GM13977 (cell line): ENCODE measurements around the gene HDAC1.

Experiments used
- DNase-seq: peaks from one replicate; pipeline ENCODE4 v3.0.0; 2012; ENCODE audit warnings: low spot score
- CTCF ChIP-seq: IDR thresholded peaks from 2 replicates; pipeline ENCODE4 v1.5.1; 2012; ENCODE audit warnings: mild to moderate bottlenecking, control low read depth; ENCODE audit not compliant: insufficient read depth; ENCODE audit errors: extremely low read depth, missing control alignments
- in situ Hi-C: fragments of 300-500 bp; cut with MboI; formaldehyde crosslinking; loops from one replicate; pipeline ENCODE4 v1.12.0; 2022; ENCODE audit warnings: low sequenced_read_pairs, low pct_unique_long_range_greater_than_20kb, mixed read lengths, inconsistent platforms; ENCODE audit not compliant: unreplicated experiment

HDAC1 gene

DNA sequence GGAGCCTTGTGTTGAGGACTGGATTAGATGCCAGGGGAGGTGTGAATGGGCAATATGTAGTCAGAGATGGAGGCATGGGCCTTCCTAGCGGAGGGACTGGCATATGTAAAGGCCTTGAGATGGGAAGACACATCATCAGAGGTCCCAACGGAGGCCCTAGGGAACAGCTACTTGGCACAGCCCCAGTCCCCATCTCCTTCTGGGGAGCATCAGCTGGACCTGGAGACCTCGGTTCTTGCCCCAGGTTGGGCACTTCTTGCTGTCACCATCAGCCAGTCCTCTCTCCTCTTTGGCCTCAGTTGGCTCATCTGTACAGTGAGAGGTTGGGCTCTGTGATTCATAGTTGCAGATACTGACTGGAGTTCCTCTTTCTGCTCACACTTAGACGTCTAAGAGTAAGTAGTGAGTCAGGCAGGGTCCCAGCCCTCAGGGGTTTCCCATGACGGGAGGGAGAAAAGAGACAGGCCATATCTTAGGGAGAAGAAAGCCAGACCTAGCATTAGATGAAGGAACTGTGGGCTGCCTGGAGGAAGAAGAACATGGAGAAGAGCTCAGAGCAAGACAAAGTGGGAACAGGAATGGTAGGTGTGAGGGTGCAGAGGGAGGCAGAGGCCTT lies 47.6 kb downstream of the HDAC1 start:
- peak; percentile 70 for DNase-seq
- no peak for TF ChIP-seq CTCF
- in situ Hi-C loops = no loop called here

DNA sequence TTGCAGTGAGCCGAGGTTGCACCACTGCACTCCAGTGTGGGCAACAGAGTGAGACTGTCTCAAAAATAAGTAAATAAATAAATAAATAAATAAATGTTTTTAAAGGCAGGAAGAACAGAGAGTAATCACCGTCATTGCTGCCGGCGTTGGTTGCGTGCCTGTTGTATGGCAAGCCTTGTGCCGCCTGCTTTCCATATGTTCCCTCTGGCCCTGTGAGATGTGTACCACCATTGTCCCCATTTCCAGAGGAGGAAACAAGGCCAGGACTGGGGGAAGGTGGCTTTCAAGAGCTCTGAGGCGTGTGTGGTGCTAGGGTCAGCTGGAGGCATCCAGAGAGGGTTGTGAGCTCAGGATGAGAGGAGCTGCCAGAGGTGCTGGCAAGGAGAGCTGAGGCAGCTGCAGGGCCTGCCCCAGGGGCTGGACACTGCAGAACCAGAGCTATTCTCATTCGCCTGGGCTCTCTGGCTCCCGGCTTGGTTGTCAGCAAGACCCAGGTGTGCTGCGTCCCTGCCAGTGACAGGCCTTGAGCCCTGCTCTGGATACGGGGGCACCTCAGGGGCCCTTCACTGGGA lies 49.4 kb downstream of the HDAC1 start:
- in situ Hi-C loops = no loop called here
- DNase-seq = no peak
- no peak for TF ChIP-seq CTCF

DNA sequence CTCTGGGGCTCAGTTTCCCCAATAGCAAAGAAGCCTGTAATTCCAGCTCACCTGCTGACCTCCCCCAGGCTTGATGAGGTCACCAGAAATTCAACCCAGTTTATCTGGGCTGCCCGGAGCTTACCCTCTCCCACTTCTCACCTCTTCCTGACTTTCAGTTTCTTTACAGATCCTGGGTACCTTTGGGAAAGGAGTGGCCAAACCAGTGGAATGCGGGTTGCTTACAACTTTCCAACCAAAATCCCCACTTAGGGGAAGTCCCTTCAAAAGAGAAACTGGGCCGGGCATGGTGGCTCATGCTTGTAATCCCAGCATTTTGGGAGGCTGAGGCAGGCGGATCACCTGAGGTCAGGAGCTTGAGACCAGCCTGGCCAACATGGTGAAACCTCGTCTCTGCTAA lies 50.1 kb downstream of the HDAC1 start:
- no peak for DNase-seq
- in situ Hi-C loops = no loop called here
- no peak for TF ChIP-seq CTCF

GRCh38 chr1:32342704-32343103 lies 50.8 kb downstream of the HDAC1 start:
- DNase-seq = no peak
- in situ Hi-C loops = no loop called here
- TF ChIP-seq CTCF = no peak

- in situ Hi-C loops = no loop called here
- DNase-seq = no peak
- TF ChIP-seq CTCF = no peak
Measured at GRCh38 chr1:32345289-32345827, 53.5 kb downstream of the HDAC1 start.

DNA sequence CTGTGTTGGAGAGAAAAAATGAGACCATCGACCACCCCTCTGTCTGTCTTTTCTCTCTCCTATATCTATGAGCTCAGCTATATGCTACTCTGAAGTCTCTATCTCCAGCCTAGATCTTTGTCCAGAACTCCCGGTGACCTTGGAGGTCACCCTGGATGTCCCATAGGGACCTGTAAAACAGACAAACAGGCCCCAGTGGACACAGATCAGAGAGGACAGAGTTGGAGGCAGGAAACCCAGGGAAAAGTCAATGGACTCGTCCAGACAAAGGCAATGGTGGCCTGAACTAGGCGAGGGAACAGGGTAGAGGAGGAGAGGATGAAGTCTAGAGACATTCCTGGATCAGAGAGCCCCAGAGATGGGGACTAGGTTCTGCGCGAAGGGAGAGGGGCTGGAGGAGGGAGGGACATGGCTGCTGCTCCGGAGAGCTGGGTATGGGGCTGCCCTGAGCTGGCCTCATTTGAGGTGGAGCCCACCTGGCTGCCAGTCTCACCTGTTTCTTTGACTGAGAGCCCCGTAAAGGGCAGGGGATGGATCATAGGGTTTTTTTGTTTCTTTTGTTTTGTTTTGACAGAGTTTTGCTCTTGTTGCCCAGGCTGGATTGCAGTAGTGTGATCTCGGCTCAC lies 54.8 kb downstream of the HDAC1 start:
- in situ Hi-C loops = no loop called here
- no peak for TF ChIP-seq CTCF
- DNase-seq = no peak
